Measurements from ENCODE around the gene OR7C1. TPM values are rescaled to one million over a fixed set of nuclear protein-coding genes. Genes with fewer than 3 reads are reported as not detected.

Gene OR7C1
- not detected in 2 replicates for total RNA-seq

GRCh38 chr19:14835011-14835410 lies at the start of gene OR7C1, which contains the start of gene OR7A5:
OR7C1 (minus strand) TSS chr19:14835185; CDS start chr19:14800136, 35,049 bp downstream.
OR7A5 (minus strand) TSS chr19:14835185; CDS start chr19:14828241, 6,944 bp downstream.

GRCh38 chr19:14848822-14849221 lies 13.8 kb upstream of the OR7C1 start, which contains the start of gene OR7A10:
OR7A10 (minus strand) TSS chr19:14848922; CDS start chr19:14841877, 7,045 bp downstream.

GRCh38 chr19:14778110-14778845 lies 56.7 kb downstream of the OR7C1 start, which contains the start of gene ADGRE2:
ADGRE2 (minus strand) TSS chr19:14778560; CDS start chr19:14776756, 1,804 bp downstream.

Other genes with a start within 250 kb of the OR7C1 start
- not detected in 2 replicates for gene ADGRE3, start 160.3 kb downstream of the OR7C1 start, total RNA-seq
- gene ZNF333, start 145.1 kb downstream of the OR7C1 start, total RNA-seq = 4.1 and 7.6 TPM in 2 replicates
- gene ADGRE2, start 56.6 kb downstream of the OR7C1 start, total RNA-seq = under 0.01 TPM in 1 of 2 replicates, not detected in the other
- not detected in 2 replicates for gene OR7A5, start within 50 bp of the OR7C1 start, total RNA-seq
- gene OR7A10, start 13.7 kb upstream of the OR7C1 start, total RNA-seq = not detected in 2 replicates
- gene OR7A17, start 50.9 kb upstream of the OR7C1 start, total RNA-seq = not detected in 2 replicates
- gene OR7C2, start 106.3 kb upstream of the OR7C1 start, total RNA-seq = not detected in 2 replicates
- gene SLC1A6, start 144.7 kb upstream of the OR7C1 start, total RNA-seq = not detected in 2 replicates
- not detected in 2 replicates for gene CASP14, start 214.3 kb upstream of the OR7C1 start, total RNA-seq
- gene OR1I1, start 247.0 kb upstream of the OR7C1 start, total RNA-seq = not detected in 2 replicates